ENCODE data around the gene LRRC53.

LRRC53 gene

DNA sequence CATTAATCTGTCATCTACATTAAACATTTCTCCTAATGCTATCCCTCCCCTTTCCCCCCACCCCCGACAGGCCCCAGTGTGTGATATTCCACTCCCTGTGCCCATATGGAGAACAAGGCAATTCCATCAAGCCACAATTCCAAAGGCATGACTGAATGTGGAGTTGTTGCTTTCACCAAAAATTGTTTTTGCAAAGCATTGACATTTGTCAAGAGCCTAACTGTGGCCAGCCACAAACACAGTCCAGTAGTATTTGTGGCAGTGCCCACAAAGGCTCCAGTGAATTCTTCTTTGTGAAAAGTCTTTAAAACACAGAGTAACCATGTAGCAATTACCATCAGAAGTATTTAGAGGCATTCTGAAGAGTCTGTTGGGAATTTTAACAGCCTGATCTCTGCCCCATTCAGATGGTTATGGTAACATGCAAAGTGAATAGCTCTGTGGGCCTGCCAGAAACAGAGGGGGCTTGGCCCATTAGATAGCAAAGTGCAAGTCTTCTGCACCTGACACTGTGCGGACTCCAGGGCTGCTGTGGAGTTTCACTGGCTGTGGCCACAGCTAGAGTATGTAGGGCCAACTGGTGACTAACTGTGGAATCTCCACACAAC is 11.6 kb upstream of the LRRC53 start:
- H3K36me3 ChIP-seq (ENCODE audit: low read depth) = no peaks in the 10 kb centered on the region
- ATAC-seq (ENCODE audit: low read depth) = no peak
- no peaks in the 10 kb centered on the region for H3K27me3 ChIP-seq (ENCODE audit: insufficient read depth, poor library complexity, severe bottlenecking)
- TF ChIP-seq, protein P1, sequence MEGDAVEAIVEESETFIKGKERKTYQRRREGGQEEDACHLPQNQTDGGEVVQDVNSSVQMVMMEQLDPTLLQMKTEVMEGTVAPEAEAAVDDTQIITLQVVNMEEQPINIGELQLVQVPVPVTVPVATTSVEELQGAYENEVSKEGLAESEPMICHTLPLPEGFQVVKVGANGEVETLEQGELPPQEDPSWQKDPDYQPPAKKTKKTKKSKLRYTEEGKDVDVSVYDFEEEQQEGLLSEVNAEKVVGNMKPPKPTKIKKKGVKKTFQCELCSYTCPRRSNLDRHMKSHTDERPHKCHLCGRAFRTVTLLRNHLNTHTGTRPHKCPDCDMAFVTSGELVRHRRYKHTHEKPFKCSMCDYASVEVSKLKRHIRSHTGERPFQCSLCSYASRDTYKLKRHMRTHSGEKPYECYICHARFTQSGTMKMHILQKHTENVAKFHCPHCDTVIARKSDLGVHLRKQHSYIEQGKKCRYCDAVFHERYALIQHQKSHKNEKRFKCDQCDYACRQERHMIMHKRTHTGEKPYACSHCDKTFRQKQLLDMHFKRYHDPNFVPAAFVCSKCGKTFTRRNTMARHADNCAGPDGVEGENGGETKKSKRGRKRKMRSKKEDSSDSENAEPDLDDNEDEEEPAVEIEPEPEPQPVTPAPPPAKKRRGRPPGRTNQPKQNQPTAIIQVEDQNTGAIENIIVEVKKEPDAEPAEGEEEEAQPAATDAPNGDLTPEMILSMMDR (IDR thresholded peaks at IDR 0.05; ENCODE audit: poor library complexity, severe bottlenecking) = no peak
- H3K4me3 ChIP-seq (ENCODE audit: severe bottlenecking) = no peak overlapping the region
- H3K4me1 ChIP-seq (ENCODE audit: insufficient read depth, poor library complexity, severe bottlenecking) = no peaks in the 10 kb centered on the region
- no peaks in the 10 kb centered on the region for H3K9me3 ChIP-seq (ENCODE audit: severe bottlenecking)
- no peak for DNase-seq (ENCODE audit: low spot score)
- no peak overlapping the region for H3K27ac ChIP-seq (ENCODE audit: poor library complexity, severe bottlenecking)

DNA sequence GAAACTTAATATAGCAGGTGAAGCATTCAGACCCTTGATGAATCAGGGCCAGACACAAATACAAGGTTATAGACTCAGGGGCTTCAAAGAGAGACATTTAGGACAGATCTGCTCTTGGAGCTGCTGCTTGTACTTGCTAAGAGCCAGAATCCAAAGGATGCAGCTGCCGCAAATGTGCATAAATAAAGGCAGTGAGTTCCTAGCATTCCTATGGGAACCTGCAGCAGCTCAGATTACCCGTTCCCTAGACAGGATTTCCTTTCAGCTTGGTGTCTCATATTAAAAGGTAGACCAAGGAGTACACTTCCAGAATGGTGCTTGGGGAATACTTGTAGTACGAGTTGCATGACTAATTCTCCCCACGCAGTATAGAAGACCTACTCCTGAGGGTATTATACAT is 9.7 kb upstream of the LRRC53 start:
- Histone ChIP-seq H3K4me3 (ENCODE audit: severe bottlenecking) (no peak overlapping the region), H3K27ac (ENCODE audit: poor library complexity, severe bottlenecking) (no peak overlapping the region), H3K36me3 (ENCODE audit: low read depth) (no peaks in the 10 kb centered on the region), H3K27me3 (ENCODE audit: insufficient read depth, poor library complexity, severe bottlenecking) (no peaks in the 10 kb centered on the region), H3K9me3 (ENCODE audit: severe bottlenecking) (no peaks in the 10 kb centered on the region), H3K4me1 (ENCODE audit: insufficient read depth, poor library complexity, severe bottlenecking) (no peaks in the 10 kb centered on the region)
- ATAC-seq (ENCODE audit: low read depth) (0 out of 3 replicates have a peak, but pooled peaks have one; percentile 14), DNase-seq (ENCODE audit: low spot score) (no peak)
- TF ChIP-seq, protein P1 (IDR thresholded peaks at IDR 0.05; ENCODE audit: poor library complexity, severe bottlenecking) = no peak

GRCh38 chr1:74517599-74518051 is 5.2 kb upstream of the LRRC53 start:
- Histone ChIP-seq H3K36me3 (ENCODE audit: low read depth) (no peaks in the 10 kb centered on the region), H3K9me3 (ENCODE audit: severe bottlenecking) (no peaks in the 10 kb centered on the region), H3K4me1 (ENCODE audit: insufficient read depth, poor library complexity, severe bottlenecking) (no peaks in the 10 kb centered on the region), H3K27ac (ENCODE audit: poor library complexity, severe bottlenecking) (no peak overlapping the region), H3K4me3 (ENCODE audit: severe bottlenecking) (no peak overlapping the region), H3K27me3 (ENCODE audit: insufficient read depth, poor library complexity, severe bottlenecking) (no peaks in the 10 kb centered on the region)
- no peak for DNase-seq (ENCODE audit: low spot score)
- TF ChIP-seq, protein P1 (IDR thresholded peaks at IDR 0.05; ENCODE audit: poor library complexity, severe bottlenecking) = no peak
- no peak for ATAC-seq (ENCODE audit: low read depth)

DNA sequence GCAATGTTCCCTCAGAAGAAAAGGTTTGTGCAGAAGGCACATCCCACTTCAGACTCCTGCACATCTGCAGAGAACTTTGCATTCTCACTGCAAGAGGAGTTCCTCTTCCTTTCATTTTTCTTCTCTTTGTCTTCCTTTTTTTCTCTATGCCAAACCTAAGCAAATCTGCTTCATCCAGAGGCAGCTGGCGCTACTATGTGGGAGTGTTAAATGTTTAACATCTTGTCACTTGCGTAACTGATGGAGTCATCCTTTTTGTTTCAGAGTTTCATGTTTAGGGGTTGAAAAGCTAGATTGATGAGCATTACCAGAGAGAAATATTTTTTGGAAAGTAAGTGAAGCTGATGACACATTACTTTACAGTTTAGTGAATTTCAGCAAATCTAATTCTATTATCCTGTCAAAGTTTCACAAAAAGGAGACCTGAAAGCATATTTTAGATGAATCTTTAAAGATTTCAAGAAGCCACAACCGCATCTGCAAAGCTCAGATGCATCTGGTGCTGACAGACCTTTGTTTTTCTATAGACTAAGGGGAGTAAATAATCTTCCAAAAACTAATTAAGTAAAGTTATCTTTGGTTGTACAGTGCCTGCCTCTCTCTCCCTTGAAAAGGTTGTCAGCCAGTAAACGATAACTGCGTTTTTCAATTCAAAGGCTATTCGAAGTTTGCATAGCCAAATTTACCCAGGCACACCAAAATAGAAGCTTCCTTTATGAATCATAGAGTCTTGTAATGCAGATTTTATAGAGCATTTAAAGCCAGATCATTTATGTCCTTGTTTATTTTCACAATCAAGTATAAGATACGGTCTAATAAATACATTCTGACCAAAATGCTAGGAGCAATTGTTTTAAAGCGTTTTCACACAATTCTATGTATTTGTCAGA is 1.2 kb upstream of the LRRC53 start:
- Histone ChIP-seq H3K4me1 (ENCODE audit: insufficient read depth, poor library complexity, severe bottlenecking) (no peaks in the 10 kb centered on the region), H3K27ac (ENCODE audit: poor library complexity, severe bottlenecking) (no peak overlapping the region), H3K36me3 (ENCODE audit: low read depth) (no peaks in the 10 kb centered on the region), H3K27me3 (ENCODE audit: insufficient read depth, poor library complexity, severe bottlenecking) (peaks cover 3% of the 10 kb centered on the region), H3K4me3 (ENCODE audit: severe bottlenecking) (no peak overlapping the region), H3K9me3 (ENCODE audit: severe bottlenecking) (no peaks in the 10 kb centered on the region)
- TF ChIP-seq, protein P1 (IDR thresholded peaks at IDR 0.05; ENCODE audit: poor library complexity, severe bottlenecking) = no peak
- no peak for DNase-seq (ENCODE audit: low spot score)
- no peak for ATAC-seq (ENCODE audit: low read depth)

All from RWPE2 (cell line).